Measurements from ENCODE around the gene KCNK4. TPM values are rescaled to one million over a fixed set of nuclear protein-coding genes. Genes with fewer than 3 reads are reported as not detected.
A peak's percentile ranks its signal among the peaks of the same experiment; 100 is the strongest.

The KCNK4 gene
- polyA plus RNA-seq, 1 experiment = not detected

- Histone ChIP-seq H3K4me3 (ENCODE audit: low read depth, low read length) (no peak overlapping the region), H3K27me3 (ENCODE audit: control insufficient read depth, insufficient read depth, low read length) (no peaks in the 10 kb centered on the region), H3K36me3 (ENCODE audit: control insufficient read depth, insufficient read depth, low read length) (peaks cover 15% of the 10 kb centered on the region)
- POLR2A ChIA-PET = interaction anchor here (0.7 kb wide), 1 partner anchor 18 kb away, joined by 10 read pairs; no protein-coding TSS in a partner anchor
- DNase-seq (ENCODE audit: low read depth) = no peak
- CTCF ChIA-PET = interaction anchor here (0.8 to 1.6 kb wide), 5 partner anchors 9 to 32 kb away, joined by 3 to 5 read pairs (median 3); no protein-coding TSS in a partner anchor
- TF ChIP-seq CTCF (IDR thresholded peaks at IDR 0.05; ENCODE audit: insufficient read depth, low read depth, low read length) = no peak
Observed at GRCh38 chr11:64324692-64325469, 33.8 kb downstream of the KCNK4 start.

- Histone ChIP-seq H3K27me3 (ENCODE audit: control insufficient read depth, insufficient read depth, low read length) (no peaks in the 10 kb centered on the region), H3K4me3 (ENCODE audit: low read depth, low read length) (no peak overlapping the region), H3K36me3 (ENCODE audit: control insufficient read depth, insufficient read depth, low read length) (peaks cover 6% of the 10 kb centered on the region)
- no peak for TF ChIP-seq CTCF (IDR thresholded peaks at IDR 0.05; ENCODE audit: insufficient read depth, low read depth, low read length)
- CTCF ChIA-PET = interaction anchor here (0.8 to 0.9 kb wide), 2 partner anchors 14 to 23 kb away, joined by 3 read pairs; no protein-coding TSS in a partner anchor
- no peak for DNase-seq (ENCODE audit: low read depth)
- POLR2A ChIA-PET = no interaction called here
Observed at GRCh38 chr11:64327375-64327774, 36.3 kb downstream of the KCNK4 start.

GRCh38 chr11:64327993-64328392 lies 36.9 kb downstream of the KCNK4 start:
- no peak for DNase-seq (ENCODE audit: low read depth)
- Histone ChIP-seq H3K36me3 (ENCODE audit: control insufficient read depth, insufficient read depth, low read length) (peaks cover 2% of the 10 kb centered on the region; the same call in 1 of the 2 replicates), H3K4me3 (ENCODE audit: low read depth, low read length) (no peak overlapping the region), H3K27me3 (ENCODE audit: control insufficient read depth, insufficient read depth, low read length) (no peaks in the 10 kb centered on the region)
- ChIA-PET CTCF (no interaction called here), POLR2A (no interaction called here)
- no peak for TF ChIP-seq CTCF (IDR thresholded peaks at IDR 0.05; ENCODE audit: insufficient read depth, low read depth, low read length)

GRCh38 chr11:64330888-64331287 lies 39.8 kb downstream of the KCNK4 start:
- no peak overlapping the region for H3K4me3 ChIP-seq (ENCODE audit: low read depth, low read length)
- ChIA-PET POLR2A (no interaction called here), CTCF (interaction anchor here (0.8 to 3.1 kb wide), 12 partner anchors 8 to 126 kb away, joined by 3 to 28 read pairs (median 5); partner anchors contain the start of genes CCDC88B and PLCB3)
- no peaks in the 10 kb centered on the region for H3K27me3 ChIP-seq (ENCODE audit: control insufficient read depth, insufficient read depth, low read length)
- H3K36me3 ChIP-seq (ENCODE audit: control insufficient read depth, insufficient read depth, low read length) = no peaks in the 10 kb centered on the region
- no peak for DNase-seq (ENCODE audit: low read depth)
- no peak for TF ChIP-seq CTCF (IDR thresholded peaks at IDR 0.05; ENCODE audit: insufficient read depth, low read depth, low read length)

GRCh38 chr11:64331569-64332371 lies 40.7 kb downstream of the KCNK4 start:
- ChIA-PET POLR2A (interaction anchor here (0.5 kb wide), 1 partner anchor 79 kb away, joined by 14 read pairs; no protein-coding TSS in a partner anchor), CTCF (interaction anchor here (0.8 to 3.1 kb wide), 16 partner anchors 9 to 127 kb away, joined by 3 to 28 read pairs (median 5); partner anchors contain the start of genes CCDC88B, GPR137, PLCB3 and PRDX5)
- Histone ChIP-seq H3K36me3 (ENCODE audit: control insufficient read depth, insufficient read depth, low read length) (no peaks in the 10 kb centered on the region), H3K4me3 (ENCODE audit: low read depth, low read length) (no peak overlapping the region), H3K27me3 (ENCODE audit: control insufficient read depth, insufficient read depth, low read length) (no peaks in the 10 kb centered on the region)
- TF ChIP-seq CTCF (IDR thresholded peaks at IDR 0.05; ENCODE audit: insufficient read depth, low read depth, low read length) = peak; percentile 81
- DNase-seq (ENCODE audit: low read depth) = no peak

Data from BJ (cell line).